NOMO-1 (cell line): ENCODE measurements around the gene PEX6.

Experiments
- DNase-seq, 2 experiments: peaks; one replicate each; lab custom pipeline; 2025; ENCODE audit not compliant: unreplicated experiment in 2 of 2; lab: John Stamatoyannopoulos, UW

Gene PEX6, protein sequence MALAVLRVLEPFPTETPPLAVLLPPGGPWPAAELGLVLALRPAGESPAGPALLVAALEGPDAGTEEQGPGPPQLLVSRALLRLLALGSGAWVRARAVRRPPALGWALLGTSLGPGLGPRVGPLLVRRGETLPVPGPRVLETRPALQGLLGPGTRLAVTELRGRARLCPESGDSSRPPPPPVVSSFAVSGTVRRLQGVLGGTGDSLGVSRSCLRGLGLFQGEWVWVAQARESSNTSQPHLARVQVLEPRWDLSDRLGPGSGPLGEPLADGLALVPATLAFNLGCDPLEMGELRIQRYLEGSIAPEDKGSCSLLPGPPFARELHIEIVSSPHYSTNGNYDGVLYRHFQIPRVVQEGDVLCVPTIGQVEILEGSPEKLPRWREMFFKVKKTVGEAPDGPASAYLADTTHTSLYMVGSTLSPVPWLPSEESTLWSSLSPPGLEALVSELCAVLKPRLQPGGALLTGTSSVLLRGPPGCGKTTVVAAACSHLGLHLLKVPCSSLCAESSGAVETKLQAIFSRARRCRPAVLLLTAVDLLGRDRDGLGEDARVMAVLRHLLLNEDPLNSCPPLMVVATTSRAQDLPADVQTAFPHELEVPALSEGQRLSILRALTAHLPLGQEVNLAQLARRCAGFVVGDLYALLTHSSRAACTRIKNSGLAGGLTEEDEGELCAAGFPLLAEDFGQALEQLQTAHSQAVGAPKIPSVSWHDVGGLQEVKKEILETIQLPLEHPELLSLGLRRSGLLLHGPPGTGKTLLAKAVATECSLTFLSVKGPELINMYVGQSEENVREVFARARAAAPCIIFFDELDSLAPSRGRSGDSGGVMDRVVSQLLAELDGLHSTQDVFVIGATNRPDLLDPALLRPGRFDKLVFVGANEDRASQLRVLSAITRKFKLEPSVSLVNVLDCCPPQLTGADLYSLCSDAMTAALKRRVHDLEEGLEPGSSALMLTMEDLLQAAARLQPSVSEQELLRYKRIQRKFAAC

DNA sequence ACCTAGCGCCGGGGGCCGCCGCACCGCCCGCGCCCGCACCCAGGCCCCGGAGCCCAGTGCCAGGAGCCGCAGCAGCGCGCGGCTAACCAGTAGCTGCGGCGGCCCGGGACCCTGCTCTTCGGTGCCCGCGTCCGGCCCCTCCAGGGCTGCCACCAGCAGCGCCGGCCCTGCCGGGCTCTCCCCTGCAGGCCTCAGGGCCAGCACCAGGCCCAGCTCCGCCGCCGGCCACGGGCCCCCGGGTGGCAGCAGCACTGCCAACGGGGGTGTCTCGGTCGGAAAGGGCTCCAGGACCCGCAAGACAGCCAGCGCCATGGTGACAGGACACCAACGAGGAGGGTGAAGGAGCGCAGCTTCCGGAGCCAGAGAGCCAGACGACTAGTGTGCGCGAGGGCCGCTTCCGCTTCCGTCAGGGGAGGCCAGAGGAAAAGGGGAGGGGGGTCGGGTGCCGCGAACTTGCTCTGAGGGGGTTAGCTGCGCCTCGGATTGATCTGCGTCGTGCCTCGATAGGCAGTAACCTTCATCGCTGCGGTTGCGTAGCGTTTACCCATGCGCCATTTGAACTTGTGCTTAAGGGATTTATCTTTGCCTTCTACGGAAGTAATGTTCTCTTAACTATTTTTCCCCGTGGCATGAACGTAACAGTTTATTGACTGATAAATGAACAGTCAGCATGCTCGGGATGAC lies at the start of gene PEX6:
TSS of gene PEX6 (minus strand) at position 343 of the 684 bp plus-strand sequence. CDS start at position 312, 31 bp downstream.
- peak; percentile 95 to 96 for DNase-seq

DNA sequence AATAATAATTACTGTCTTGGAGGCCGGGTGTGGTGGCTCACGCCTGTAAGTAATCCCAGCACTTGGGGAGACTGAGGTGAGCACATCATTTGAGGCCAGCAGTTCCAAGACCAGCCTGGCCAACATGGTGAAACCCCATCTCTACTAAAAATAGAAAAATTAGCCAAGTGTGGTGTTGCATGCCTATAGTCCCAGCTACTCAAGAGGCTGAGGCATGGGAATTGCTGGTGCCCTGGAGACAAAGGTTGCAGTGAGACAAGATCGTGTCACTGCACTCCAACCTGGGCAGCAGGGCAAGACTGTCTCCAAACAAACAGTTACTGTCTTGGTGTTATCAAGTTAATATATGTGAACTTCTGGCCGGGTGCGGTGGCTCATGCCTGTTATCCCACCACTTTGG lies 47.4 kb upstream of the PEX6 start:
- no peak for DNase-seq

DNA sequence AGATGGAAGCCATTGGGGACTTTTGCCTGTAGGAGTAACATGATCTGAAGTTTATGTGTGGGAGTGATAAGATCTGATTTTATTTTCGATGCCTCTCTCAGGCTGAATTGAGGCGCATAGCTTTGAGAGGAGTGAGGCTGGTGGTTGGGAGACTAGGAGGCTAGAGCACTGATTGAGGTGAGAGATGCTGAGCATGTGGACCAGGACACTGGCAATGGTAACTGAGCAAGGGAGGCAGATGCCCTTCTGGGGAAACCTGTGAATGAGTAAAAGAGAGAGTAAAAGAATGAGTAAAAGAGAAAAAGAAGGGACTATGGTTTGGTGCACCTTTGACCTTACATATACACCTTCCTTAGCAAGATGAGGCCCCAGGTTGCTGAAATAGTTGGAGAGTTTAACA lies 45.5 kb upstream of the PEX6 start:
- no peak for DNase-seq

DNA sequence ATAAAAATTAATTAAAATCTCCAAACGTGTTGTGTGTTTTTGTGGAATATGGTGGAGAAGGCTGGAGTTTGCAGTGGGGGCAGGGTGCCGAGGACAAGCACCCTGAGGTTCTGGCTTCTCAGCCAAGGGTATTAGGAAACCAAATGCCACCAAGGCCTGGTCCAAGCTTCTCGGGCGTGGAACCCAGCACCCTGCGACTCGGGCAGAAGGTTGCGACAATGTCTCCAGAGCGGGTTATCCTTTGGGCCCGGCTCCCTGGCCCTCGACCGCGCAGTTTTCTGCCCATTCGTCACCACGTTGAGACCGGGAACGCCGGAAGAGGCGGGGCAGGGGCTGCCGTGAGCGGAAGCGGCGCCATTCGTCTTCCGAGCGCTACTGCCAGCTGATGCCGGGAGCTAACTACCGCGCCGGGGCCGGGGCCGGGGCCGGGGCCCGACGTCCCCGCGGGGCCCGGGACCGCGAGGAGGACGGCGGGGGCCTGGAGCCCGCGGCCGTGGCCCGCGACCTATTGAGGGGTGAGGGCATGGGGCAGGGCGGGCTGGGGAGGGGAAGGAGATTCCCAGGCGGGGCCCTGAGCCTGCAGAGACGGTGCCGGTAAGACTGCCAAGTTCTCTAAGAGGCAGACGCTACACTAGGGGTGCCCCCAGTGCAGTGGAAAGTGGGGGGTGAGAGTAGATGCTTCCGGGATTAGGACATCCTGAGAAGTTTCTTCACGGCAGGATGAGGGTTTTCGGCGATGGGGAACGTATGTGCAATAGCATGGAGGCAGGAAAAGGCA lies 42.5 kb upstream of the PEX6 start, which contains the start of gene RRP36:
TSS of gene RRP36 (plus strand) at position 354 of the 778 bp plus-strand sequence. CDS start at position 386, 32 bp downstream.
- DNase-seq: peak; percentile 63 to 75

- no peak for DNase-seq
These were observed 41.9 kb upstream of the PEX6 start for GRCh38 chr6:43020847-43021246.

- DNase-seq: no peak
These were observed 41.2 kb upstream of the PEX6 start for GRCh38 chr6:43020052-43020705.

- no peak for DNase-seq
These were observed 40.2 kb upstream of the PEX6 start for GRCh38 chr6:43019152-43019551.

DNA sequence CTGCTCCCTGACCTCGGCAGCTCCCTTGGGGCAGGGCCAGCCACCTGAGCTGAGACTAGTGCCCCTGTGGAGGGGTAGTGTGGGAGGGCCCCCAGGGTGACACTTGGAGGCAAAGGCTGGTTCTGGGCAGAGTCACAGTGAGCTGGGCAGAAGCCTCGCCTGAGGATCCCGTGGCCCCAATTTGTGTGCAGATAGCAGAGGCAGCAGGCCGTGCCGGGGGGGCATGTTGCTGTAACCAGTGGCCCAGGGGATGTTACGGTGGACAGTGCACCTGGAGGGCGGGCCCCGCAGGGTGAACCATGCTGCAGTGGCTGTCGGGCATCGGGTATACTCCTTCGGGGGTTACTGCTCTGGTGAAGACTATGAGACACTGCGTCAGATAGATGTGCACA lies 38.0 kb upstream of the PEX6 start:
- no peak for DNase-seq

DNA sequence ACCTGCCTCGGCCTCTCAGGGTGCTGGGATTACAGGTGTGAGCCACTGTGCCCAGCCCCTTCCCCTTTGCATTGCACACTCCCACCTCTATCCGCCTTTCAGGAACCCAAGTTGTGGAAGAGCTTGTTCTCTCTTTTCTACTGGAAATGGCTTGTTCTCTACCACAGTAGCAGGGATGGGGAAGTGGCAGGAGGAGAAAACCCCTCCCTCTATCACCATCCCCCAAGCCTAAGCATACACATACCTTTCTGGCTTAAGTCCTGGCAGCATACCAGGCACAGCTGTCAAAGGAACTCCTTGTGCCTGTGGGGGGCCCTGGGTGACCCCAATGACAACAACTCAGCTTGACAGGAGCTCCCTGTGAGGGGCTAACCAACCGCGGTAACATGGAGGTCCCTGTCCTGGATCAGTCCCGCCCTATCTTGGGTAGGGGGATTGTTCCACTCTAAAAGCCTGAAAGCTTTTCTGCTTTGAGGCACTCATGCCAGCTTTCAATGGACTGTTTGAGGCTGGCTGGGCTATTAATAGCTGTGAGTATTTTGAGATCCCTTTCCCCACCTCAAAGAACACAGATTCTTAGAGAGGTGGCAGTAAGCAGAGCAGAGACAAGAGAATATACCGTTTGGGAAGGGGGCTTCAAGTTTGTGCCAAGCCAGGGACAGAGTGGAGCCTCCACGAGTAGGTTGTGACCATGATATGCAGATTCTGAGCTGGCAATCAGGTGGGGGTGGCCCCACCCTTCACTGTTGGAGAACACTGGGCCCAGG lies 37.4 kb upstream of the PEX6 start:
- no peak for DNase-seq

GRCh38 chr6:43014434-43014909 lies 35.5 kb upstream of the PEX6 start:
- no peak for DNase-seq

- peak; percentile 99 to 100 for DNase-seq
These were observed 35.0 kb upstream of the PEX6 start, which contains the start of the genes KLHDC3 and MEA1 for GRCh38 chr6:43013843-43014433. TSS of gene KLHDC3 (plus strand) at chr6:43014249. CDS start at chr6:43017193, 2,944 bp downstream. TSS of gene MEA1 (minus strand) at chr6:43013946. CDS start at chr6:43013813, 133 bp downstream.

DNA sequence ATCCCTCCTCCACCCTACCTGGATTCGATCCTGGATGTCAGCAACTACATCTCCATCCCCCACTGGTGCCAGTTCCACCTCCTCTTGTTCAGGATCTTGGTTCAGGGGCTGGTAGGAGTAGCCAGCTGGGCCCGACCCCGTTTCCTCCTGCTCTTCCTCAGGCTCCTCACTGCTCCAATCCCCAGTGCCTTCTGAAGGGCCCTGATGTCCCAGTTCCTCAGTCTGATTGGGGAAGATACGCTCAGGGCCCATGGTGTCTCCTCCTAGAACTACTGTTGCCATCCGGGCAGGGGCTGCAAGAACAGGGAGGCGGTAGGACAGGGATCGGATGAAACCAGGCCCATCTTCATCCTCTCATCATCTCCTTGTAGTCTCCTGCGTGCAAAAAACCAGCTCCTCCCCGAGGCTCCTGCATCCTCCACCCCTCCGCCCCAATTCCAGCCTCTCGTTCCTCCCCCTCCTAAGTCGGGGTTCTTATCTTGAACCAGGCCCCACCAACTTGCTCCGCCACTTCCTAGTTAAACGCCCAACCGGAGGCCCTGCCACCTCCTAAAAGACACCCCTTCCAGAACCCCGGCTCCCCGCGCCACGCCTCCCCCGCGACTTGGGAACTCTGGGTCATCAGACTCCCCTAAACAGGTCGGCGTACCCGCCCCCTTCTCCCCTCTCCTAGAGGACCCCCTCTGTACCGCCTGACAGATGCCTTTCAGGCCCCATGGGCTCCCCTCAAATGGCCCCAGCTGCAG lies 34.3 kb upstream of the PEX6 start:
- DNase-seq: peak in 1 of 2 experiments; percentile 51

GRCh38 chr6:43012364-43012763 lies 33.4 kb upstream of the PEX6 start:
- no peak for DNase-seq

- no peak for DNase-seq
These were observed 32.2 kb upstream of the PEX6 start for GRCh38 chr6:43011207-43011606.

GRCh38 chr6:43009124-43009523 lies 30.1 kb upstream of the PEX6 start:
- no peak for DNase-seq

- DNase-seq: no peak
These were observed 28.1 kb upstream of the PEX6 start for GRCh38 chr6:43007126-43007525.

GRCh38 chr6:43006251-43006650 lies 27.3 kb upstream of the PEX6 start:
- DNase-seq: no peak
